NCI-H1048 (cell line): Measurements from ENCODE around the gene PTPRT.

Experiments used
- DNase-seq: peaks from one replicate; lab custom pipeline; 2025; lab: John Stamatoyannopoulos, UW

PTPRT gene

DNA sequence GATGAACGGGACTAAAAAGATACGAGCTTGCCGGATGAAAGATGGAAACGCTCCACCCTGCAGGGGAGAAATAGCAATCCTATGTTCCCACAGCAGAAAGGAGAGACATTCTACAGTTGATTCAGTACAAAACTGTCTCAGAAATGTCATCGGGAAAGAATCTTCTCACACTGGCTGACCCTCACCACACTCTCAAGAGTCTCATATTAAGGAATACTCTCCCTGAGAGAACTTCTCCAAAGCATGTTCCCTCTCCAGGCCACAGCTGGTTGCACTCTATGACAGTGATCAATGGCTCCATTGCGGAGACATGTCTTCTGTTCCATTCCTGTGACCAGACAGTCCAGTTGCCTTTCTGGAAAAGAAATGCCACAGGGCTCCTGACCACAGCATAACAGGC, 813.6 kb downstream of the PTPRT start:
- DNase-seq = no peak

DNA sequence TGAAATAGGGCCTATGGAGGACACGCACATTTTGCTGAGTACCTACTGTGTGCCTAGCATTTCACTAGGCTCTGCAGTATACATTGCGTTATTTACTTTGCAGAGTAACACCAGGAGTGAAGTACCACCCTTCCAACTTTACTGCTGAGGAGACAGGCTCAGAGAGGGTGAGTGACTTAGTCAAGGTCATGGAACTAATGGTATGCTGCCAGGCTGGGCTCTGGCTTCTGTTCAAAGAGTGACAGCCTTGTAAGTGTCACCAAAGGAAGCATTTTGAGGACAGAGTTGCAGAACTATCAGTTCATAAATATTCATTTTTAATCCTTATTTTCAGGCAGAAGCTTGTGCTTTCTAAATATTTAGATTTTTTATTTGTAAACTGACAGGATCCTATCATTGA, 816.7 kb downstream of the PTPRT start:
- DNase-seq = no peak

DNA sequence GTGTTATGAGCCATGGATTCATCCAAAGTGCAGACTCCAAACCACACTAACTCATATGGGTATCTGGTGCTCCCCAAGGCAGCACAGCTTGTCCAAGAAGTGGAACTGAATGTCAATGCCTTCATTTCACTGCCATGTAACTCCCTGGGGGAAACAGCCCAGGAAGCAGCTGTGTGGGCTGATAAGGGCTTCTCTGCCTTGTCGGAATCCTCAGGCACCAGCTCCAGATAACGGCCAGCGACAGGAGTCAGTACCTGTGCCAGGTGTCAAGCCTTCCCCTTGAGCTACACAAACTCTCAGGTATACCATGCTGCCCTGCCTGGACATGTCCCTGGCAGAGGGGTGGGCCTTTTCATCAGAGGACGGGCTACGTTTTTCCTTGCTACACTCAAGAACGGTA, 819.6 kb downstream of the PTPRT start:
- DNase-seq = no peak

DNA sequence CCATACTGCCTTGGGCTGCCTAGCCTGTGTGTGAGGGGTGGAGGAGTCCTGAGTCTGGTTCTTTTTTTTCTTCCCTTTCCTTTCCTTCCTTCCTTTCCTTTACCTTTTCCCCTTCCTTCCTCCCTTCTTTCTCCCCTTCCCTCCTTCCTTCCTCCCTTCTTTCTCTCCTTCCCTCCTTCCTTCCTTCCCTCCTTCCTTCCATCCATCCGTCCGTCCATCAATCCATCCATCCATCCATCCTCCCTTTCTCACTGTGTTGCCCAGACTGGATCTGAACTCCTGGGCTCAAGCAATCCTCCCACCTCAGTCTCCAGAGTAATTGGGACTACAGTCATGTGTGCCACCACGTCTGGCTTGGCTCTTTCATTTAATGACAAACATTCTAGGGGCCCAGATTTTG, 820.8 kb downstream of the PTPRT start:
- DNase-seq = no peak

DNA sequence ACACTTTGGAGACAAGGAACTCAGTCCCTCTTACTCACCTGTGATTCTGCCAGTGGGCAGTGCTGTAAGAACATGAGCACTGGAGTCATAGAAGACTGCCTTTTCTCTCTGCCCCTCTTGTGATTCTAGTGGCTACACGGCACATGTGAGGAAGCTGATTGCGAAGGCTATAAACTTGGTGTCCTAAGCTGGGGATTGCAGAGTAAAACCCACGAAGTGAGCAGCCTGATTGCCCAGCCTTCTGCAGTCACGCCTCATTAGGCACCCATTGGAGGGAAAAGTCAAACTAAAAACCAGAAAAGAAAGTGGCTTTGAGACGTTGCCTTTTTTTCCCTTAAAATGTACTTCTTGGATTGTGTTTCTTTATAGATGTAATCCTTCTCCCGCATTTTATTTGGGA, 823.1 kb downstream of the PTPRT start:
- no peak for DNase-seq

DNA sequence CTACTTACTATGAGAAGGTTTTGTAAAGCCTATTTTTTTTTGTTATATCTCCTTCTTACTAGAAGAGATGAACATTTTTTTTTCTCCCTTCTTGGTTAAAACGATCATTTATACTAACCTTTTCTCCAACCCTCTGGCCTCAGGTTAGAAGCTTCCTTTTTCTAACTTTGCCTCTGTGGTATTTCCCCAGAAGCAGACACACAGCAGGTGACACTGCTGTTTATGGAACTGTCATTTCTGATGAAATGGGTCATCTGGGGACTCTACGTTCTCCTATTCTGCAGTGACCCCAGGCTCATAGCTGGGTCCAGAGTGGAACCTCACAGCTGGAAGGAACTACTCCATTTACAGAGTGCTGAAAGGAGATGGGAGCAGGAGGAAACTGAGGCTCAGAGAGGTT, 825.3 kb downstream of the PTPRT start:
- no peak for DNase-seq

DNA sequence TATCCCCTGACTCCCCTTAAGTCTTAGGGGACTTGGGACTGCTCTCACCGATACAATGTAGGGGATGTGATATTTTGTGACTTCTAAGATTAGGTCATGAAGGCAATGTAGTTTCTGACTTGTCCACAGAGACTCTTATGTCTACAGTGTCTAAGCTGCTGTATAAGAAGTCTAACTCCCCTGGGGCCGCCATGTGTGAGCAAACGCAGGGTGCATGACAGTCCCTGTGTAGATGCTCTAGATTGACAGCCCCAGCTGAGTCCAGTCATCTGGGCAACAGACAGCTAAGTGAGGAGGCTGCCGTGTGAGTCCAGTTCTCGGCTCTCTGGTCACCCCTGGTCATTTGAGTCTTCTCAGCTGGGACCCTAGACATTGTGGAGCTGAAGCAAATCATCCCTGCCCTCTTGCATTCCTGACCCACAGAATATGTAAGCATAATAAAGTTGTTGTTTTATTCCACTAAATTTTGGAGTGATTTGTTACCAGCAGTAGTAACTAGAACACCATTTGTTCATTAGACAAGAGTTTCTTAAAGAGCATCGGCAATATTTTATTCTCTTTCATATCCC, 828.2 kb downstream of the PTPRT start:
- DNase-seq = no peak

DNA sequence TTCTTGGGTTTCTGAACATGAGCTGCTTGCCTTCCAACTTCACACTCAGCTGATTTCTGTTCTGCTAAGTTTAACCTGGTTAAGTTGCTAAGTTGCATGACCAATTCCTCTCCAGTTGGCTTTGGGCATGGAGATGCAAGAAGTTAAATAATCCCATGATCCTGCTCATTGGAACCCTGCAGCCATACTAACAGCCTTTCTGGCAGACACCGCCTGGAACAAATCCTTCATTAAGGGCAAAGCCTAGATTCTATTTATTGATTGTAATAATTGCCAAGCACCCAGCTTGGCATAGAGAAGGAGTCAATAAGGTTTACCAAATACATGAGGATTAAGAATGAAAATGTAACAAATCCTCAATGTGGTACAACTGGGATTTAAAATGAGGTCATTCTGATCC, 829.1 kb downstream of the PTPRT start:
- no peak for DNase-seq

DNA sequence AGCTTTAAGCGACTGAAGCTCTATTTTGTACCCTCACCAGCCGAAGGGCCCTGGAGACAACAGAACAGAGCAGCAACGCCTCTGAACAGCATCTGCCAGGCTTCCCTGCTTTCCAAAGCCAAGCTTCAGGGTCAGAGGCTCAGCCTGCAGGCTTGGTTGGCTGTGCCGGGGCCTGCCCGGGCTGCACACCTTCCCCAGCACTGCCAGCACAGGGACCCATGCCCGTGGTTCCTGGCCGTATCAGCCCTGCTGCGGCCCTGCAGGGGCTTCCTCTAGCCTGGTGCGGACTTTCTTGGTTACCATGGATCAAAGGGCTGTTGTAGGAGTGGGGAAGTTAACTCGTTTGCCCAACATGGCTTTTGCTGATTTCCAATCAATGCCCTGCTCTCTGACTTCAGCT, 830.1 kb downstream of the PTPRT start:
- no peak for DNase-seq

DNA sequence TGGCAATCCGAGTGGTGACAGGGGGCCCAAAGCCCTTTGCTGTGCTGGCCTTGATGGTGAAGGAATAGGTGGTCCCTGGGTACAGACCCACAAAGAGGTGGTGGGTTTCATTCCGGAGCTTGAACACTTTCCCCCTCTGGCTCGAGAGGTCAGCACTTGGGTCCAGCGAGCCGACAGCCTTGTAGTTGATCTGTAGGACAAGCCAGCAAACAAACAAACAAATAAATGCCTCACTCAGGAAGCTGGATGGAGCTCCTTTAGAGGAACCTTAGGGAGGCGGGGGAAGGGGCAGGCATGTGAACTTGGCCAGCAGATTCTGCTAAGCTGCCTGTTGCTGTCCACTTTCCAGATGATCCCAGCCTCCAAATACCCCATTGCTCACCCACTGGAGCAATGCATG, 837.6 kb downstream of the PTPRT start:
- DNase-seq = no peak

DNA sequence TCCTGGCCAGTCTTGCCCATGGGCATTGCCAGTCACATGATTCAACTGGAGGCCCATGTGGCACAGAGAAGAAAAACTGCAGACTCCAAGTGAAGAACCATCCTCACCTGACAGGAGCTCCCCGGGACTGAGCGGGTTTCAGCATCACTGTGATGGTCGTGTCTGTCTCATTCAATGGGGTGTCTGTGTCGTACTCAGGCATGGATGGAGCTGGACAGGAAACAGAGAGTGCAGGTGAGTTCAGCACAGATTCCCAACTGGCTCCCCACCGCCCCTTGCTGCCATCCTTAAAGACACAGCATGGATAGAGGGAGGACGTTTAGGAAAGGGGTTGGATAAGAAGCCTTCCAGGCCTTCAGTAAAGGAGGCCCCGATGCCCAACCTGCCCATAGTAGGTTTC, 839.2 kb downstream of the PTPRT start:
- DNase-seq = no peak

DNA sequence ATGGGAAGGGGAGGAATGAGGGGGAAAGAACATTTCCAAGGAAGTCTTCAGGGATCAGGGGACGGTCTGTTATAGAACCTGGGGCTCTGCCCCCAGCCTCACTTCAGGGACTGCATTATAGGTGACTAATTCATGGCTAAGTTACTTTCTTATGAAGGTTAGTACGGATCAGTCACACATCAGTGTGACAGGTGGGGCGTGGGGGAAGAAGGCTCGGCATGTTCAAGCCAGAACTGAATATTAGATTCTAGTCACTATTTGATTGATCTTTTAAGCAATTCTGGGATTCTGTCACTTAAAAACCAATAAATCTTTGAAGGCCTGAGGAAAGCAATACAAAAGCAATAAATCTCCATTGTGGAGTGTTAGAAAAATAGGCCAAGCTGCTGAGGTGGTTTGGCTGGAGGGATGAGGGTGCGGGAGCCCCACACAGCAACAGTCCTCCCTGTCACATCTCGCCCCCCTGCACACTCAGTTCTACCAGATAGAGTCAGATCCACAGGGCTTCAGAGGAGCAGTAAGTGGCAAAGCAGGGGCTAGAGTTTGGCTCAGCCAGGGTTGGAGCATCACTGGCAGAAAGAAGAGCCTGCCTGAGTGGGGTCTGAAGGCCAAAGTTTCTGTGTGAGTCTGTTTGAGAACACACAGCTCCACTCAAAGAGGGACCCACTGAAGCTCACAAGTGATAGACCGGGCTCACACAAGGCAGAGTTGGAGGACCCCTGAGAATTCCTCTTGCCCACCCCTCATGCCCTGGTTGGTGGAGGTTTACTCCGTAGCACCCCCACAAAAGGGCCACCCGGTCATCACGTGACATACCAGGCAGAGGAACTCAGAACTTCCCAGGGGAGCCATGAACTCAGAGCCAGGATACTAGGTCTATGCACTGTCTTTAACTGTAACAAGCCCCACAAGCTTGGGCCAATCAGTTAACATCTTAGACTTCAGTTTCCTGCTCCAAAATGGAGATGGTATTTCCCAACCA, 843.2 kb downstream of the PTPRT start:
- no peak for DNase-seq

DNA sequence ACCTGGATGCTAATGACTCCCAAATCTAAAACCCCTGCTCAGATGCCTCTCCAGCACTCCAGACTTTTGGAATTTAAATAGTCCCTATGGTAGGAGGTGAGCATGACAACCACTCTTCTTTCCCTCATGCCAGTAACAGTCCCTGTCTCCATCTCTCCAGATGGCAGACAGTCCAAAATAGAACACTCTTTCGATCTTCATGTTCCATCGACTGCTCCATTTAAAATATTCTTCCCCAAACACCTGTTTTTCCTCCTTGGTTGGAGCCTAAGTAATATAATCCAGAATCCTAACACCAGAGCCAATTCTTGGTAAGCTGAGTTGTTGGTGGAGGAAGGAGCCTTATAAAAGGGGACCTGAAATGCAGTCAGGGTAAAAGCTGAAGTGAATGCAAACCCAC, 848.1 kb downstream of the PTPRT start:
- no peak for DNase-seq

DNA sequence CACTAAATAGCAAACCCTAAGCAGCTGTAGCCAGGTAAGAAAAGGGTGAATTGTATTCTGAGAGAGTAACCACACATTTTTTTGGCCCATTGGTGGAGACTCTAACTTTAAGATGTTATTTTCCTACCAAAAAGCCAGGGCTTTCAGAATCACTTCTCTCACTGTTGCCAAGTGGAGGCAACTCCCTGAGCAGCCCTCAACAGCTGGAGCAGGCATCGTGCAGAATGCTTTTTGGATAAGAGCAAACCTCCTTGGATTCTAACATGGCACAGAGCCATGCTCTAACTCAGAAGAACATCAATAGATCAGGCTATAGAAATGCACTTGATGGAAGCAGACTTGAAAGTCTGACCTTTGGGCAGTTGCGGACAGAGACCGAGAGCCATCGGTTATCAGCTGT, 849.3 kb downstream of the PTPRT start:
- DNase-seq = no peak

DNA sequence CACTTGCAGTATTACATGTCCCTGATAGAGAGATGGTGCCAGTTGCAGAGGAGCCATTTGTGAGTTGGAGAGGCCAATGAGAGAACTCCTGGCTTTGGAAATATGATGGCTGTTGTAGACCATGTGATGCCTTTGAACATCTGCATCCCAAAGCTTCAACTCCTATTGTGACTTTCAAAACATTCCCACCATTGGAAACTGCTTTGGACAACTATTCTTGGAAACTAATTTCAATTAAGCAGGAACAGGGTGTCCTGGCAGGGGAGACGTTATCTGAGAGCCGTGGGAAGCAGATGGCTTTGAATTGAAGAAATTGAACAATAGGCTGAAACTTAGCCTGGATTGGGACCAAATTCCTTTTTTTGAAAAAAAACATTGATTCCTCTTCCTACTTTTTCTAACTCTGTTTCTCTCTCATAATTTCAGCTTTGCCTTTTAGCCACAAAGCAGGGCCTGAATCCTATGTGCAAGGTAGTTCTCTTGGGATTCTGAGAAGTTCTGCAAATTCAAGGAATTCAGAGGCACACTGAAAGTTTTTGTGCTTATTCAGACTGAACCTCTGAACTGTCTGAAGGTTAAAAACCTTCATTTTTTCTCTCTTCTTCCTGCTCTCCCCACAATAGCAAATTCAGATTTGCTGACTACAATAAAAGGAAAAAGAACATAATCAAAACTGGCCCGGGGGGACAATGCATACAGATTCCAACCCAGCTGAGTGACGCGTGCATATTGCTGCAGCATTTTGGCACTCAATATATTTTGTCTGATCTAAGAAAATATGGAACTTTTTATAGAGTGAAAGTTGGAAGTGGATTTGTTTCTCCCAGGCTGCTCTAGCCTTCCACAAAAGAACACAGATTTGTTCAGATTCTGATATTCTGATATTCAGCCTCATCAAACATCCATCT, 851.2 kb downstream of the PTPRT start:
- no peak for DNase-seq

DNA sequence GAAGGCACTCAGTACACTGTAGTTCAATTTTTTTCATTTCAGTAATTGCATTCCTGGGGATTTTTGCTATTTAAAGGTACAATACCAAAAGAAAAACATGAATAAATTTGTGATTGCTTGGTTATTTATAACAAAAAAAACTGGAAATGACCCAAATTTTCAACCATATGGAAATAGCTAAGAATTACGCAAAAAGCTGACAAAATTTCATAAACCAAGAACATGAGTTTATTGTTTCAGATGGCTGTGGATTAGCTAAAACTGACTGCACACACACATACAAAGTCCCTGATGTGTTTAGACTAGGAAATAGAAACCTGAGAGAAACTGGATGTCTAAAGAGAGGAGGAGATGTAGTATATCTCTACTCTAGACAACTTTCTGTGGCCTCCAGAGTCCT, 853.1 kb downstream of the PTPRT start:
- no peak for DNase-seq

DNA sequence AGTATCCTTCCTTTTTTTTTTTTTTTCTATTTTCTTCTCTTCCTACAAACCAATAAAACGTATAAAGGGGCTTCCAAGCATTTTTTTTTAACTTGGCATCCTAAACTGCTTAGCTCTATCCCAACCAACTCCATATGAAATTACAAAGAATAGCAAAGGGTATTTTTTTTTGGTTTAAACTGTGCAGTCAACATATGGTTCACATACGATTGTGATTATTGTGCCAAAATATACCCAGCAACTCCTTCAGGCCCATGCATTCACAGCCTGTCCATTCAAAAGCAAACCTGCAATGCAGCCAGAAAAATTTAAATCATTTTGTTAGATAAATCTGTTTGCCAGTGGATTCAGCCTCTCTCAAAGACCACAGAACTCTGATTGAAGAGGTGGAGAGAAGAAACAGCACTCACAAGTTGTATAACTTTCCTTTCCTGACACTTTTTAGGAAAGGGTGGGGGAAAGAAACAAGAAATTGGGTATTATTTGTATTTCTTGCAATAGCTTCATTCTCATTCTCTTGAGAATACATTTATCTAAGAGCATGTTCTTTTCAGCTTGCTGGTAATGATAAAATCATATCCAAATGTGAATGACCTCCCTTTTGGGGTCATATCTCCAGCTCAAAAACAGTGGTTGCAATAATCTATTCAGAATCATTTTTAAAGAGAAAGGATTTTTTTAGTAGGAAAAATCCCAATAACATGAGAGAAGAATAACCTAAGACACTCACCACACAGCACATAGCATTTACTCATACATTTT, 870.3 kb downstream of the PTPRT start:
- no peak for DNase-seq

DNA sequence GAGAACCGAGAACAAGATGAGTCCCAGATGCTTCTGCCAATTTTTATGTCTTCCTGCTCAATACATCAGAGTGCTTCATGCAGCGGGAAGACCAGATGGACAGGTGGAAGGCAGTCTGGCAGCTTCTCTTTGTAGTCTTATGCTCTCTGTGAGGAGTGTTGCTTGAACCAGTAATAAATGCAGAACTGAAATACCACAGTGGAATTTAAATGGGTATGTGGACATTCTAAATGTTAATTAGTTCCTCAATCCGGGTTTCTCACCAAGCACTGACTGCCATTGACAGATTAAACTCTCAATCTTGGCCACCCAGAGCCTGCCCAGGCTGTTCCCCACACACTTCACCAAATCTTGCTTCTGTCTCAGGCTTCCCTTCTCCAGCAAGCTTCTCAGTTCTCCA, 876.0 kb downstream of the PTPRT start:
- no peak for DNase-seq

DNA sequence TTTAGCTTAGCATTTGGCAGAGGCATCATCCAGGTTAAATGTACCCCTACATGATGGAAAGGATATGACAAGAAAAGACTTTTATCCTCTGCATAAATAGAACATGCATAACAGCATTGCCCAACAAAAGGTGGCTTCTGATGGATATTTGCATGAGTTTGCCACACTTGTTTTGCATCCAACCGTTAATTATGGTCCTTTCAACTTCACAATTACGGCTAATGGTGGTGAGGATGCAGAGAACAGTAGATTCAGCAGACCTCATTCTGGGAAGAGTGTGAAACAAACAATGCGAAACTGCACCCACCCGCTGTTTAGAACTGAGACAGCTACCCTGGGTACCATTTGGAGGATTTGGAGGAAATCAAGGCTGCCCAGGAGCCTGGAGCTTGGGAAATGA, 880.7 kb downstream of the PTPRT start:
- no peak for DNase-seq

DNA sequence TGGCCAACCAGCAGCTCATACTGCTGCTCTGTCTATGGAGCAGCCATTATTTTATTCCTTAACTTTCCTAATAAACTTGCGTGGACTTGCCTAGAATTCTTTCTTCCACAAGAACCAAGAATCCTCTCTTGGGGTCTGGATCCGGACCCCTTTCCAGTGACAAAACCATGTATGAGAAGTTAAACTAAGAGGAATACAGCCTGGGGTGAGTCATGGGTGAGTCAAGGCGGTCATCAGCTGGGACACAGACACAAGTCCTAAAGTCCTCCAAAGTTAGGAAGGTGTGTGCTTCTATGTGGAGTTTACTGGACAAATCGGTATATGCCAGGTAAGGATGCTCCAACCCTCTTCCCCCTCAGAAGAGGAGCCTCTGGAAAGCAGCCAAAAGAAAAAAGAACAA, 881.5 kb downstream of the PTPRT start:
- no peak for DNase-seq

DNA sequence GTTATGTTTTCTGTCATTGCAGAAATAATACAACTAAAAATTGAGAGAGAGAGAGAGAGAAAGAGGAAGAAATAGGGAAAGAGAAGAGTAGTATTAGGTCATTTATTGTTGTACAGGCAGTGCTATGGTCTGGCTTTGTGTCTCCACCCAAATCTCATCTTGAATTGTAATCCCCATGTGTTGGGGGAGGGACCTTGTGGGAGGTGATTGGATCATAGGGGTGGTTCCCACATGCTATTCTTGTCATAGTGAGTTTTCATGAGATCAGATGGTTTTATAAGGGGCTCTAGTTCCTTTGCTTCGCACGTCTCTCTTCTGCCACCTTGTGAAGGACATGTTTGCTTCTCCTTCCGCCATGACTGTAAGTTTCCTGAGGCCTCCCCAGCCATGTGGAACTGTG, 894.1 kb downstream of the PTPRT start:
- DNase-seq = no peak

DNA sequence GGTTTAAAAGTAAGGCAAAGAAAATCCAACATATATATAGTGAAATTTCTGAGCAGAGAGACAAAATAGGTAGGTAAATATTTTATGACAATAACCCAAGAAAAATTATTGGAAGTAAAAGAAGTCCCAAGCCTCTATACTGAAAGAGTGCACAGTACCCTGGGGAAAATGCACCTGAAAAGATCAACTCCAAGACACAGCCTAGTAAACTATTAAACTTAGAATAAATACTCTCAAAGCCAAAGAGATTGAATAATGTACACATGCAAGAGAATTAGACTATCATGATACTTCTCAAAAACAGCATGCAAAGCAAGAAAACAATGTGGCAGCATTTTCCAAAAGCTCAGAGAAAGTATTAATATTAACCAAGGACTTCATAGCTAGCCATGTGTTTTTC, 894.7 kb downstream of the PTPRT start:
- DNase-seq = no peak
